NB4 (cell line): ENCODE measurements around the gene OSBPL1A.

Experiments
- MYC ChIP-seq: IDR thresholded peaks from 2 replicates; pipeline ENCODE4 v1.6.1; 2011; ENCODE audit warnings: low read depth, low read length
- TF ChIP-seq, protein P1 (sequence below): IDR thresholded peaks from one replicate; pipeline ENCODE4 v1.5.1; 2012; ENCODE audit warnings: low read depth, low read length

DNA sequence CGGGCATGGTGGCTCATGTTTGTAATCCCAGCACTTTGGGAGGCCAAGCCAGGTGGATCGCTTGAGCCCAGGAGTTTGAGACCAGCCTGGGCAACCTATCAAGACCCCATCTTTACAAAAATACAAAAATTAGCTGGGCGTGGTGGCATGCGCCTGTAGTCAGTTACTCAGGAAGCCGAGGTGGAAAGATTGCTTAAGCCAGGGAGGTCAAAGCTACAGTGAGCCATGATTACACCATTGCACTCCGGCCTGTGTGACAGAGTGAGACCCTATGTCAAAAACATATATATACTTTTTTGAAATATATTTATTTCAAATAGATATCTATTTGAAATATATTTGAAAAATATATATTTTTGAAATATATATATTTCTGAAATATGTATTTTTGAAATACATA lies 10.9 kb downstream of the OSBPL1A start:
- TF ChIP-seq, protein P1, sequence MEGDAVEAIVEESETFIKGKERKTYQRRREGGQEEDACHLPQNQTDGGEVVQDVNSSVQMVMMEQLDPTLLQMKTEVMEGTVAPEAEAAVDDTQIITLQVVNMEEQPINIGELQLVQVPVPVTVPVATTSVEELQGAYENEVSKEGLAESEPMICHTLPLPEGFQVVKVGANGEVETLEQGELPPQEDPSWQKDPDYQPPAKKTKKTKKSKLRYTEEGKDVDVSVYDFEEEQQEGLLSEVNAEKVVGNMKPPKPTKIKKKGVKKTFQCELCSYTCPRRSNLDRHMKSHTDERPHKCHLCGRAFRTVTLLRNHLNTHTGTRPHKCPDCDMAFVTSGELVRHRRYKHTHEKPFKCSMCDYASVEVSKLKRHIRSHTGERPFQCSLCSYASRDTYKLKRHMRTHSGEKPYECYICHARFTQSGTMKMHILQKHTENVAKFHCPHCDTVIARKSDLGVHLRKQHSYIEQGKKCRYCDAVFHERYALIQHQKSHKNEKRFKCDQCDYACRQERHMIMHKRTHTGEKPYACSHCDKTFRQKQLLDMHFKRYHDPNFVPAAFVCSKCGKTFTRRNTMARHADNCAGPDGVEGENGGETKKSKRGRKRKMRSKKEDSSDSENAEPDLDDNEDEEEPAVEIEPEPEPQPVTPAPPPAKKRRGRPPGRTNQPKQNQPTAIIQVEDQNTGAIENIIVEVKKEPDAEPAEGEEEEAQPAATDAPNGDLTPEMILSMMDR: no peak
- TF ChIP-seq MYC: no peak
